NT2/D1 (cell line): ENCODE data around the gene USP5.

Source experiments
- DNase-seq: peaks from one replicate; pipeline ENCODE4 v3.0.0-alpha.2; 2011; ENCODE audit warnings: low read depth, low spot score
- H3K27me3 ChIP-seq: 2 replicates; pipeline ENCODE4 v1.6.0; 2011; ENCODE audit warnings: mild to moderate bottlenecking; ENCODE audit not compliant: insufficient read length, insufficient read depth
- H3K36me3 ChIP-seq: 2 replicates; pipeline ENCODE4 v1.6.1; 2011; ENCODE audit warnings: mild to moderate bottlenecking, low read length, mixed read lengths; ENCODE audit not compliant: insufficient read depth, insufficient read length
- H3K4me1 ChIP-seq: 2 replicates; pipeline ENCODE4 v1.5.1; 2011; ENCODE audit not compliant: insufficient read depth, insufficient read length
- H3K4me3 ChIP-seq: 2 replicates; pipeline ENCODE4 v1.5.1; 2011; ENCODE audit warnings: low read depth; ENCODE audit not compliant: insufficient read length
- H3K9ac ChIP-seq: 2 replicates; pipeline ENCODE4 v1.6.0; 2011; ENCODE audit warnings: low read depth; ENCODE audit not compliant: insufficient read length
- H3K9me3 ChIP-seq: 2 replicates; pipeline ENCODE4 v1.5.1; 2011; ENCODE audit warnings: mild to moderate bottlenecking, low read length; ENCODE audit not compliant: insufficient read depth
- SUZ12 ChIP-seq: IDR thresholded peaks from 2 replicates; pipeline ENCODE4 v1.6.1; 2011; ENCODE audit not compliant: insufficient read length, insufficient read depth; ENCODE audit errors: extremely low read depth
- YY1 ChIP-seq: IDR thresholded peaks from 2 replicates; pipeline ENCODE4 v1.6.1; 2011; ENCODE audit not compliant: insufficient read length, insufficient read depth
- ZNF274 ChIP-seq: IDR thresholded peaks from 2 replicates; pipeline ENCODE4 v1.6.1; 2011; ENCODE audit warnings: mild to moderate bottlenecking, low read depth, low read length

USP5 gene

GRCh38 chr12:6831450-6831995 lies 20.4 kb upstream of the USP5 start:
- Histone ChIP-seq H3K9ac (no peak overlapping the region), H3K4me3 (no peak overlapping the region), H3K27me3 (no peaks in the 10 kb centered on the region), H3K36me3 (peaks cover 69% of the 10 kb centered on the region), H3K4me1 (peaks cover 27% of the 10 kb centered on the region), H3K9me3 (no peaks in the 10 kb centered on the region)
- no peak for DNase-seq
- TF ChIP-seq ZNF274 (no peak), SUZ12 (no peak)

GRCh38 chr12:6832125-6832524 lies 19.8 kb upstream of the USP5 start:
- no peak for TF ChIP-seq ZNF274
- no peak for TF ChIP-seq YY1
- TF ChIP-seq SUZ12, result no peak
- no peaks in the 10 kb centered on the region for H3K9me3 ChIP-seq
- no peak overlapping the region for H3K4me3 ChIP-seq
- DNase-seq, result no peak
- H3K27me3 ChIP-seq, result no peaks in the 10 kb centered on the region
- H3K4me1 ChIP-seq, result peaks cover 21% of the 10 kb centered on the region
- no peak overlapping the region for H3K9ac ChIP-seq
- peaks cover 69% of the 10 kb centered on the region for H3K36me3 ChIP-seq

- no peak for DNase-seq
- H3K4me3 ChIP-seq, result no peak overlapping the region
- no peaks in the 10 kb centered on the region for H3K27me3 ChIP-seq
- no peak overlapping the region for H3K9ac ChIP-seq
- H3K4me1 ChIP-seq, result peaks cover 23% of the 10 kb centered on the region
- no peaks in the 10 kb centered on the region for H3K9me3 ChIP-seq
- H3K36me3 ChIP-seq, result peaks cover 80% of the 10 kb centered on the region
- TF ChIP-seq ZNF274 (no peak), YY1 (no peak), SUZ12 (no peak)
These were observed 18.6 kb upstream of the USP5 start for GRCh38 chr12:6833189-6833890.

- TF ChIP-seq SUZ12, result no peak
- no peak for TF ChIP-seq YY1
- TF ChIP-seq ZNF274, result no peak
- Histone ChIP-seq H3K4me3 (no peak overlapping the region), H3K27me3 (no peaks in the 10 kb centered on the region), H3K9ac (no peak overlapping the region), H3K36me3 (peaks cover 89% of the 10 kb centered on the region), H3K4me1 (peaks cover 23% of the 10 kb centered on the region), H3K9me3 (no peaks in the 10 kb centered on the region)
- no peak for DNase-seq
These were observed 17.7 kb upstream of the USP5 start for GRCh38 chr12:6834254-6834653.

GRCh38 chr12:6834873-6835272 lies 17.1 kb upstream of the USP5 start:
- DNase-seq, result no peak
- Histone ChIP-seq H3K4me1 (peaks cover 20% of the 10 kb centered on the region), H3K9me3 (no peaks in the 10 kb centered on the region), H3K36me3 (peaks cover 92% of the 10 kb centered on the region), H3K9ac (no peak overlapping the region), H3K4me3 (no peak overlapping the region), H3K27me3 (no peaks in the 10 kb centered on the region)
- TF ChIP-seq SUZ12 (no peak), YY1 (no peak)

GRCh38 chr12:6836851-6837250 lies 15.1 kb upstream of the USP5 start:
- Histone ChIP-seq H3K4me1 (peaks cover 12% of the 10 kb centered on the region), H3K36me3 (peaks cover 90% of the 10 kb centered on the region), H3K9ac (no peak overlapping the region)

GRCh38 chr12:6837370-6838060 lies 14.4 kb upstream of the USP5 start:
- TF ChIP-seq ZNF274 (no peak), YY1 (no peak), SUZ12 (no peak)
- peaks cover 91% of the 10 kb centered on the region for H3K36me3 ChIP-seq

More at GRCh38 chr12:6836851-6837250, 15.1 kb upstream of the USP5 start:
- no peaks in the 10 kb centered on the region for H3K9me3 ChIP-seq
- H3K27me3 ChIP-seq, result no peaks in the 10 kb centered on the region
- H3K4me3 ChIP-seq, result no peak overlapping the region
- TF ChIP-seq YY1, result no peak
- TF ChIP-seq ZNF274, result no peak
- TF ChIP-seq SUZ12, result no peak
- DNase-seq, result no peak

More at GRCh38 chr12:6837370-6838060, 14.4 kb upstream of the USP5 start:
- Histone ChIP-seq H3K27me3 (no peaks in the 10 kb centered on the region), H3K4me1 (peaks cover 12% of the 10 kb centered on the region), H3K9me3 (no peaks in the 10 kb centered on the region), H3K9ac (no peak overlapping the region), H3K4me3 (no peak overlapping the region)
- no peak for DNase-seq
